Stomach (tissue), 9 donors: ENCODE results near the gene AFMID. TPM values are rescaled to one million over a fixed set of nuclear protein-coding genes. Genes with fewer than 3 reads are reported as not detected.

ENCODE experiments used
- DNase-seq, 2 donors: peaks; one replicate each; pipeline versions ENCODE4 v3.0.0 to v3.0.0-alpha.2; 2013 to 2019
- H3K27ac ChIP-seq, 5 donors: fragments of 200-600 bp in 4 of 5; sonication (generic) in 4 of 5; one replicate each; pipeline ENCODE4 v1.5.1; 2013 to 2019; ENCODE audit warnings: mild to moderate bottlenecking in 1 of 5, moderate library complexity in 1 of 5
- H3K27me3 ChIP-seq, 3 donors: fragments of 200-600 bp; sonication (generic); one replicate each; pipeline ENCODE4 v1.5.1; 2017 to 2019; ENCODE audit warnings: mixed run types in 1 of 3
- H3K36me3 ChIP-seq, 4 donors: fragments of 200-600 bp; sonication (generic); 1 replicate in 3 of 4; 2 replicates in 1 of 4; pipeline ENCODE4 v1.5.1; 2016 to 2019
- H3K4me1 ChIP-seq, 4 donors: fragments of 200-600 bp; sonication (generic); one replicate each; pipeline ENCODE4 v1.5.1; 2016 to 2019
- H3K4me3 ChIP-seq, 4 donors: fragments of 200-600 bp; sonication (generic) in 3 of 4; one replicate each; pipeline ENCODE4 v1.5.1; 2016 to 2019; ENCODE audit warnings: mild to moderate bottlenecking in 1 of 4
- H3K9me3 ChIP-seq, 4 donors: fragments of 200-600 bp; sonication (generic); one replicate each; pipeline ENCODE4 v1.5.1; 2016 to 2019
- EP300 ChIP-seq: sonication (generic); formaldehyde crosslinking; IDR thresholded peaks from one replicate; pipeline ENCODE4 v1.6.1; 2017; ENCODE audit warnings: antibody characterized with exemption
- POLR2A ChIP-seq, 4 donors: fragments of 450-650 bp; IDR thresholded peaks; one replicate each; pipeline ENCODE4 v1.6.1; 2016; ENCODE audit warnings: antibody characterized with exemption in 4 of 4, control low read depth in 2 of 4, mild to moderate bottlenecking in 1 of 4, moderate library complexity in 1 of 4
- POLR2AphosphoS5 ChIP-seq, 3 donors: sonication (generic); formaldehyde crosslinking; IDR thresholded peaks; one replicate each; pipeline ENCODE4 v1.6.1; 2016; ENCODE audit warnings: antibody characterized with exemption in 3 of 3
- WGBS, 5 donors: extraction: QIAGEN DNeasy Blood & Tissue Kit in 3 of 5; methylation state at CpG; one replicate each; pipeline versions ENCODE4 v1.1.5 to v1.1.7; 2013 to 2018; 5-methylcytosine and 5-hydroxymethylcytosine counted together
- intact Hi-C: fragments of 100-400 bp; cut with DNase I; formaldehyde crosslinking; loops from one replicate; pipeline ENCODE4 v1.15.1; 2023; ENCODE audit warnings: low total_unique reads
- polyA plus RNA-seq, 3 donors: library from polyadenylated mRNA; stranded (reverse); fragments of 200-250 nt; gene quantifications; one replicate each; pipeline ENCODE4 v1.2.3, GENCODE V29; 2013
- total RNA-seq, 5 donors: library from RNA; depleted of rRNA; stranded (reverse); fragments of >200 nt; gene quantifications; one replicate each; pipeline versions ENCODE4 v1.1.0 to v1.2.3, GENCODE V29; 2014 to 2016
- TF ChIP-seq, protein P1 (sequence below), 7 experiments: fragments of 450-650 bp in 4 of 7; fragments of 200-600 bp in 3 of 7; sonication (generic) in 3 of 7; IDR thresholded peaks; one replicate each; pipeline ENCODE4 v1.5.1; 2016 to 2019; ENCODE audit warnings: antibody characterized with exemption in 7 of 7, control low read depth in 2 of 7, mild to moderate bottlenecking in 1 of 7
- donor health status: healthy with polysubstance abuse.
- donor health status: Bipolar disorder and iron deficiency.
- donor health status: healthy.

The AFMID gene
- total and polyA plus RNA-seq, 8 donors, result 25.7 to 189 (median 61.3) TPM

DNA sequence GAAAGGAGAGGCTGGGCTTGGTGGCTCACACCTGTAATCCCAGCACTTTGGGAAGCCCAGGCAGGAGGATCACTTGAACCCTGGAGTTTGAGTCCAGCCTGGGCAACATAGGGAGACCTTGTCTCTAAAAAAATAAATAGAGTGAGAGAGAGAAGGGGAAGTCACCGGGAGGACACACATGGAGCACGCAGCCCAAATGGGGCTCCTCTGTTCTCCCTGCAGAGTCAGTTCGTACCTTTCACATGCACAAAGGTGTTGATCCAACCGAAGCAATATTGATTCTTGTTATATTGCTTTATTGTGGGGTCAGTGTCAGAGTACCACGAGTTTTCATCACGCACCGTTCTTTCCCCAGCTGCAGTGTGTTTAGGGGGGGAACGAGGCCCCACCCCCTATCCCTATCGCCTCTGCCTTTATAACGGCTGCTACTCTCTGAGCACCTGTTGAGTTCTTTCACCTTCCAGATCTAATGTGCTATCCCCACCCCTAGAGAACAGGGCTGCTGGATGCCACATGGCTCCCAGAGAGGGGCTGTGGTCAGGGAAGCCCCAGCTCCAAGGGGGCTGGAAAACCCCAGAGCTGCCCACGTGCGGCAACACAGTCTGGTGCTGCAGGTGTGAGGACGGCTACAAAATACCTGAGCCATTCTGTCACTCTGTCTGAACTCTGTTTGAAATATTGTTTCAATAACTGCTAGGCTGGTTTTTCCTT, 43.2 kb downstream of the AFMID start:
- DNase-seq, result no peak
- Histone ChIP-seq H3K36me3 (no peaks in the 10 kb centered on the region), H3K4me1 (peaks cover 0 to 20% (median 9%) of the 10 kb centered on the region in 4 donors), H3K27ac (no peak overlapping the region), H3K9me3 (no peaks in the 10 kb centered on the region), H3K4me3 (no peak overlapping the region), H3K27me3 (peaks cover 5 to 73% (median 38%) of the 10 kb centered on the region in 3 donors)
- no peak for TF ChIP-seq POLR2A (IDR thresholded peaks at IDR 0.05)
- TF ChIP-seq, protein P1, sequence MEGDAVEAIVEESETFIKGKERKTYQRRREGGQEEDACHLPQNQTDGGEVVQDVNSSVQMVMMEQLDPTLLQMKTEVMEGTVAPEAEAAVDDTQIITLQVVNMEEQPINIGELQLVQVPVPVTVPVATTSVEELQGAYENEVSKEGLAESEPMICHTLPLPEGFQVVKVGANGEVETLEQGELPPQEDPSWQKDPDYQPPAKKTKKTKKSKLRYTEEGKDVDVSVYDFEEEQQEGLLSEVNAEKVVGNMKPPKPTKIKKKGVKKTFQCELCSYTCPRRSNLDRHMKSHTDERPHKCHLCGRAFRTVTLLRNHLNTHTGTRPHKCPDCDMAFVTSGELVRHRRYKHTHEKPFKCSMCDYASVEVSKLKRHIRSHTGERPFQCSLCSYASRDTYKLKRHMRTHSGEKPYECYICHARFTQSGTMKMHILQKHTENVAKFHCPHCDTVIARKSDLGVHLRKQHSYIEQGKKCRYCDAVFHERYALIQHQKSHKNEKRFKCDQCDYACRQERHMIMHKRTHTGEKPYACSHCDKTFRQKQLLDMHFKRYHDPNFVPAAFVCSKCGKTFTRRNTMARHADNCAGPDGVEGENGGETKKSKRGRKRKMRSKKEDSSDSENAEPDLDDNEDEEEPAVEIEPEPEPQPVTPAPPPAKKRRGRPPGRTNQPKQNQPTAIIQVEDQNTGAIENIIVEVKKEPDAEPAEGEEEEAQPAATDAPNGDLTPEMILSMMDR (IDR thresholded peaks at IDR 0.05), result no peak
- no peak for TF ChIP-seq POLR2AphosphoS5 (IDR thresholded peaks at IDR 0.05)
- no peak for TF ChIP-seq EP300
- WGBS, 5 donors, result 40 to 49% (median 46%) methylated on average over 11 to 13 of the region's 13 CpGs
- intact Hi-C loops, result no loop called here

DNA sequence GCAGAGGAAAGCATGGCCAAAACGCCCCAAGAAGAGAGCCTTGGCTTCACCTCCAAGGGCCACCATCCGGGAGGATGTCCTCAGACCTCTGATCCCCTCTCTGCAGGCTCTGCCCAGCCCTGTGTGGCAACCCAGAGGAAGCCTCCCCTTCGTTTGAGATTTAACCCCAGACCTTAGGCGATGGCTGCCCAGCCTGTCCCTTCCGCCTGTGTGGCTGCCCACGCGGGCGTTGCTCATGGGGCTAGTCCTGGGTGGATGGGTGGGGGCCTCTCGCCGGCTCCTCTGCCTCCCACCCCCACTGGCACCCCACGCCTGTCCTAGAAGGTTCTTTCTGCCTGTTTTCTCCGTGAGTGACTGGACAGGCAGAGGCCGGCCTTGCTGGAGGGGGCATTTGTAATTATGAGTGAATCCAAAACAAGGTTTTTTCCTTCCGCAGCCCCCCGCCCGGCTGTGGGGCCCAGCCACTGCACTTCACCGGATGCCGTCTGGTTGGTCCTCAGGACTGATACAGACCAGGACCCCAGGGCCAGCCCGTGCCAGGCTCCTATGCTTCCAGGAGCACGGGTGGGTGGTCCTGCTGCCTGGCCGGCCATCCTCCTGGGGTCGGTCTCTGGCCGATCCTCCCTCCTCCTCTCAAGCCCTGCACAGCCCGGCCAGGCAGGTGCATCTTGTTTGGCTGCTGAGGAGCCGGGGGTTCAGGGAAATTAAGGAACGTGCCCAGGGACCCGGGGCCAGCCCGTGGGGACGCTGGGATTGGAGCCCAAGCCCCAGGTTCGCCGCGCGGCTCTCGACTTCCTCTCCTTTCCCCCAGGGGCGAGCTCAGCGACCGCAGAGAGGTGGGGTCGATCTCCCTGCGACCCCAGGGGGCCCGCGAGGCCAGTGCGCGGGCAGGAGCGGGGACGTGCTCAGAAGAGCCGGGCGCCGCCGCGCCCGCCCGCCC, 44.1 kb downstream of the AFMID start, which contains the start of gene TMEM235:
Gene TMEM235, plus strand, starts transcription at position 636 of the 940 bp plus-strand sequence. CDS start 393 bp downstream, outside the sequence.
- H3K27me3 ChIP-seq, result peaks cover 5 to 73% (median 38%) of the 10 kb centered on the region in 3 donors
- H3K4me1 ChIP-seq, result peaks cover 0 to 20% (median 9%) of the 10 kb centered on the region in 4 donors
- TF ChIP-seq, protein P1 (IDR thresholded peaks at IDR 0.05), result no peak
- TF ChIP-seq EP300, result no peak
- no peak for TF ChIP-seq POLR2A (IDR thresholded peaks at IDR 0.05)
- TF ChIP-seq POLR2AphosphoS5 (IDR thresholded peaks at IDR 0.05), result no peak
- WGBS, 5 donors, result 24 to 63% (median 31%) methylated on average over 16 to 52 of the region's 52 CpGs
- no peaks in the 10 kb centered on the region for H3K36me3 ChIP-seq
- peak within 1 kb of the TSS in 1 of 4 donors; percentile 15 for H3K4me3 ChIP-seq
- intact Hi-C loops, result no loop called here
- no peak within 1 kb of the TSS for H3K27ac ChIP-seq
- no peak for DNase-seq
- H3K9me3 ChIP-seq, result no peaks in the 10 kb centered on the region

DNA sequence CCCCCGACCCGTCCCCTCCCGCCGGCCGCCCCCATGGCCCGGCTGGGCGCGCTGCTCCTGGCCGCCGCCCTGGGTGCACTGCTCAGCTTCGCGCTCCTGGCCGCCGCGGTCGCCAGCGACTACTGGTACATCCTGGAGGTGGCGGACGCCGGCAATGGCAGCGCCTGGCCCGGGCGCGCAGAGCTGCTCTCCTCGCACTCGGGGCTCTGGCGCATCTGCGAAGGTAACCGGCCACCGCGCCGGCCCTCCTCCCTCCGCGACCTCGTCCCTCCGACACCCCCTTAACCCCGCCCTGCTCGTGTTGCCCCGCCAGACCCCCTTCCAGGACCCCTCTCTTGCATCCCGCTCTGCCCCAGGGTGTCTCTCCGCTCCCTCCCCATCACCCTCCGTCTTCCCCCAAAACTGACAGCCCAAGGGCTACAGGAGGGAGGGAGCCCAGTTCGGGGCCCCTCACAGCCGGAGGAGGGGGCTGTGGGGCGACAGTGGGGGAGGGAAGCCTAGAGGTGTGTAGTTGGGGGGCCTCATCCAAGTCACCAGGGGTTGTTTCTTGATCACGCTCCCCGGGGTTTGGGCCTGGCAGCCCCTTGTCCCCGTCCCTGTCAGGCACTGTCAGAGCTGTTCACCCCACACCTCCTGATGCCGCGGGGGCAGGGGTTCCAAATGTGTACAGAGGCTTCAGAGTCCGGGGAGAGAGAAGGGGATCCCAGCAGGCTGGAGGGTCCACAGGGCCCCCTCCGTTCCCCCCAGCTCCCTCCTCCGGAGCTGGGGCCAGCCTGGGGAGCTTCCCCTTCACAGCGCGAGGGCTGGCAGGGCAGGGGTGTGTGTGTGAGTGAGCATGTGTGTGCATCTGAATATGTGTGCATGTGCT, 45.1 kb downstream of the AFMID start:
- Histone ChIP-seq H3K36me3 (no peaks in the 10 kb centered on the region), H3K27me3 (peaks cover 5 to 70% (median 38%) of the 10 kb centered on the region in 3 donors), H3K4me3 (peak overlapping the region in 1 of 4 donors; percentile 15), H3K4me1 (peaks cover 0 to 16% (median 9%) of the 10 kb centered on the region in 4 donors), H3K27ac (no peak overlapping the region), H3K9me3 (no peaks in the 10 kb centered on the region)
- WGBS, 5 donors, result 18 to 36% (median 19%) methylated on average over 23 to 55 of the region's 55 CpGs
- DNase-seq, result peak in 1 of 2 donors; percentile 60
- intact Hi-C loops, result no loop called here
- TF ChIP-seq EP300 (no peak), POLR2AphosphoS5 (IDR thresholded peaks at IDR 0.05) (no peak), POLR2A (IDR thresholded peaks at IDR 0.05) (no peak)
- TF ChIP-seq, protein P1 (IDR thresholded peaks at IDR 0.05), result no peak
